Activated gamma-delta T cell (primary cell): Measurements from ENCODE around the gene CASP5.
"Not testable (repeated sequence)": the region's sequence is repeated elsewhere in the genome, so short reads cannot be mapped to it uniquely, and the experiment has no call there.

ENCODE experiments used
- DNase-seq: peaks from one replicate; lab custom pipeline; 2025; lab: John Stamatoyannopoulos, UW
- total RNA-seq, 2 donors: gene quantifications; one replicate each; lab custom pipeline; 2026; lab: John Stamatoyannopoulos, UW

The CASP5 gene
- 0.05 to 0.26 reads per million in 2 donors for total RNA-seq

GRCh38 chr11:105023003-105023402 lies at the start of gene CASP5:
CASP5 (minus strand) TSS chr11:105023168; CDS start chr11:105023136, 32 bp downstream.
- DNase-seq, result no peak

GRCh38 chr11:105072080-105072479 lies 49.1 kb upstream of the CASP5 start:
- not testable (repeated sequence) for DNase-seq

GRCh38 chr11:105071089-105071732 lies 48.2 kb upstream of the CASP5 start:
- DNase-seq, result no peak

- DNase-seq, result no peak
Observed at GRCh38 chr11:105070306-105070705, 47.3 kb upstream of the CASP5 start.

GRCh38 chr11:105069749-105070148 lies 46.8 kb upstream of the CASP5 start:
- not testable (repeated sequence) for DNase-seq

- not testable (repeated sequence) for DNase-seq
Observed at GRCh38 chr11:105063245-105063941, 40.4 kb upstream of the CASP5 start.

GRCh38 chr11:105057432-105057831 lies 34.5 kb upstream of the CASP5 start:
- DNase-seq, result no peak

- DNase-seq, result no peak
Observed at GRCh38 chr11:105056446-105056845, 33.5 kb upstream of the CASP5 start.

- no peak for DNase-seq
Observed at GRCh38 chr11:105054723-105055493, 31.9 kb upstream of the CASP5 start.

GRCh38 chr11:105052487-105052886 lies 29.5 kb upstream of the CASP5 start:
- DNase-seq, result no peak

GRCh38 chr11:105051559-105051958 lies 28.6 kb upstream of the CASP5 start:
- no peak for DNase-seq

GRCh38 chr11:105049481-105049880 lies 26.5 kb upstream of the CASP5 start:
- DNase-seq, result no peak

GRCh38 chr11:105046898-105047579 lies 24.1 kb upstream of the CASP5 start:
- no peak for DNase-seq

GRCh38 chr11:105045676-105046296 lies 22.8 kb upstream of the CASP5 start:
- no peak for DNase-seq

GRCh38 chr11:105044557-105045524 lies 21.9 kb upstream of the CASP5 start, which contains the start of gene CARD16:
CARD16 (minus strand) TSS chr11:105045335; CDS start chr11:105045297, 38 bp downstream.
- DNase-seq, result not testable (repeated sequence)

- DNase-seq, result no peak
Observed at GRCh38 chr11:105042178-105042577, 19.2 kb upstream of the CASP5 start.

- DNase-seq, result no peak
Observed at GRCh38 chr11:105040703-105041102, 17.7 kb upstream of the CASP5 start.

- no peak for DNase-seq
Observed at GRCh38 chr11:105034813-105035620, 12.0 kb upstream of the CASP5 start, which contains the start of gene CASP1. CASP1 (minus strand) TSS chr11:105035144; CDS start chr11:105035113, 31 bp downstream.

GRCh38 chr11:105034388-105034787 lies 11.4 kb upstream of the CASP5 start:
- DNase-seq, result not testable (repeated sequence)
